GM21367 (cell line): ENCODE measurements around the gene LRRC55.

ENCODE experiments used
- ATAC-seq: cut with Tn5 transposase; IDR thresholded peaks from one replicate; pipeline ENCODE4 v1.9.1; 2021; ENCODE audit not compliant: unreplicated experiment

Gene LRRC55

DNA sequence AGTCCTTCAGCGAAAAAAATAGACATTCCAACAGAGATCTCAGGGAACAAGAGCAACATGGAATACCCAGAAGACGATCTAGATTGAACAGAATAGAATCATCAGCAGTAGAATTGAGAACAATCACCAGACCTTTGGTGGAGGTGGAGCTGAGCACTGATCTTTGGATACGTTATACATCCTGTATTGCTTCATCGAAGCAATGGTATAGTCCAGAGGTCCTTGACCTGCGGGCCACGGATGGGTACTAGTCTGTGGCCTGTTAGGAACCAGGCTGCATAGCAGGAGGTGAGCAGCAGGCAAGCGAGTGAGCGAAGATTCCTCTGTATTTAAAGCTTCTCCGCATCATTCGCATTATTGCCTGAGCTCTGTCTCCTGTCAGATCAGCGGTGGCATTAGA, 17.6 kb downstream of the LRRC55 start:
- no peak for ATAC-seq

DNA sequence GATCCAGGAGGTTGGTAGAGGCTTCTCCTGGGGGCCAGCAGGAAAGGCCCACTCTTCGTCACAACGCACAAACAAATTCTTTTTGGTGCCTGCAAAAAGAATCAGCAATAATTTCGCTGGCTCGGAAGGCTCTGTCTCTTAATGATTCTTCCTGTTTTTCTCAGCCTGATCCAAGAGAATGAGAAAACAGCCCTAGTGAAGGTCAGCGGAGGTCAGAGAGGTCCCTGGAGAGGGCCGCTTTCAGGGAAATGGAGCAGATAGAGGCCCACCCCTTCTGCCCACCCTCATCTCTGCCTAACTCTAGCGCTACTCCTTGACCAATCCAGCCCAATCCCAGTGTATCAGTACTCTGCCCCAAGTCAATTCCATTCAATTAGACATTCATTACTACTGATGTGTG, 19.2 kb downstream of the LRRC55 start:
- ATAC-seq: no peak

GRCh38 chr11:57202281-57202680, 20.5 kb downstream of the LRRC55 start:
- ATAC-seq: no peak

GRCh38 chr11:57203359-57203758, 21.6 kb downstream of the LRRC55 start:
- ATAC-seq: no peak

- no peak for ATAC-seq
These were observed 22.2 kb downstream of the LRRC55 start for GRCh38 chr11:57203882-57204480.

GRCh38 chr11:57205041-57205641, 23.4 kb downstream of the LRRC55 start:
- ATAC-seq: no peak

- ATAC-seq: no peak
These were observed 25.4 kb downstream of the LRRC55 start for GRCh38 chr11:57207168-57207567.

- ATAC-seq: no peak
These were observed 29.0 kb downstream of the LRRC55 start for GRCh38 chr11:57210781-57211180.

DNA sequence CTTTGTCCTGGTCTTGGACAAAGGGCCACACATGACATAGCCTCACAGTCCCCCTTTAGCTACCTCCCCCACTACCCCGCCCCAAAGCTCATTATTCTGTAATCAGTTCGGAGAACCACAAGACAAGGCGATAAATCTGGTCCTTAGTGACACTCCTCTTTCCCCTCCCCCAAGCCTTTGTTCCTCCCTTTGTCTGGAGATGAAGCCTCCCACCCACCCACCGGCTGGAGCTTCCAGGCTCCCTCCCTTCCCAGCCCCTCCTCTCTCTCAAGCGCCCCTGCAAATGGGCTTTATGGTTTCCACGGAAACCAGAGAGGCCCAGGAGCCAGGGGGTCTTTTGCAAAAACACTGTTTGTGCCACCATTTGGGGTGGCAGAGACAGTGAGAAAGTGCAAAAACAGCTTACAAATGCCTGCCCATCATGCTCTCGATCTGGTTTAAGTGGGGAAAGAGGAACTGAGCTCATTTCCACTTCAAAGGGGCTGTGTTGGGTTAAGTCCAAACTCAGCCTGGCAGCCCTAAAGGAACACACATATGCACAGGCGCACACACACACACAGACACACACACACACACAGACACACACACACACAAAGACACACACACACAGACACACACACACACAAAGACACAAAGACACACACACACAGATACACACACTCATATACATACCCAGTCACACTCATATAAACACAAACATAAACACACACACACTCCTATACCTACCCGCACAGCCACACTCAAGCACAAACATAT, 31.8 kb downstream of the LRRC55 start:
- ATAC-seq: no peak

DNA sequence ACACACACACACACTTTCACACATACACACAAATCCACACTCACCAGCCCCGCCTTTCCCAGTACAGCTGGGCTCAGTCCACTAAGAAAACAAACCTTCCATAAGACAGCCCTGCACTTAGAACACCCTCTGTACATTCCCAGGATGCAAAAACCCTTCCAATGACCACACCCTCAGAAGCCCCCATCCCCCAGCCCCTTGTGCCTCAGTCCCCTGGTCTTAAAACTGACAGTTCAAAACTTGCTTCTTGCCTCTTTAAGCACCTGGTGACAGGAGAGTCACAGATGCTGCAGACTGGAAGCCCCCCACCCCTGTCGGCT, 32.3 kb downstream of the LRRC55 start:
- no peak for ATAC-seq

GRCh38 chr11:57214494-57214893, 32.7 kb downstream of the LRRC55 start:
- no peak for ATAC-seq

GRCh38 chr11:57216463-57216862, 34.7 kb downstream of the LRRC55 start:
- ATAC-seq: no peak

GRCh38 chr11:57217053-57217452, 35.3 kb downstream of the LRRC55 start:
- no peak for ATAC-seq

DNA sequence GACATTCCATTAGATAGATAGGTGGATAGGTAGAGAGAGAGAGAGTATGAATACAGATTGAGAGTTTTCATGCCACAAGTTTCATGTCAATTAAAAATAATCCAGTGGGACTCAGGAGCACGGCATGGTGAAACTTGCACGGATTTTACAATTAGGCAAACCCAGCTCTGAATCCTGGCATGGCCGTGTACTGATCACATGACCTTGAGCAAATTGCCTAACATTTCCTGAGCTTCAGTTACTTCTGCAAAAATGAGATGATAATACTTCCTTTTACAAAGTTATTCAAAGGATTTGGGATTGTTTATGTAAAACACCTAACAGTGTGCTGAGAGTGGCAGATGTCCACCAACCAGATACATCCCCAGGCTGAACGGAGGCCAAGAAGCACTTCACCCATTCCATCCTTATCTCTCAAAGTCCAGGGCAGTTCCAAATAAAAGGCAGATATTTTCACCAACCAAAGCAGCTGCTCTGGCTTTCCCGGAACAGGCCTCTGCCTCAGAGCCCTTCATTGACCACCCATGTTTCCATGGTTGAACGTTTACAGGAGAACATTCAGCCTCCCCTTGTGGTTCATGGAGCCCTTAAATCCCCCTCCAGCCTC, 37.4 kb downstream of the LRRC55 start:
- no peak for ATAC-seq

- ATAC-seq: no peak
These were observed 40.5 kb downstream of the LRRC55 start for GRCh38 chr11:57222239-57222638.

DNA sequence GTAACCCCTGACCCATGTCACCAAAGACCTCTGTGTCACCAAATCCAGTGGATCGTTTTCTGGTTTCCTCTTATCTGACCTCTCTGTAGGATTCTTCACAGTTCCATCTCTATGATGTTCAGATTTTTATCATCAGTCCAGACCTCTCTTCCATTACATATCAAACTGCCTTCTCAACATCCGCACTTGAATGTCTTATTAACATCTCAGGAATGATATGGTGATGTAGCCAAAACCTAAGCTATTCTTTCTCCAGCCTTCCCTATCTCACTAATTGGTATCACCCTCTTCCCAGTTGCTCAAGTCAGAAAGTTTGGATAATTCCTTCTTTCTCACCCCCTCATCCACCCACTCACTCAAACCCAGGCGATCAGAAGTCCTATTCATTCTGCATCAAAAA, 41.8 kb downstream of the LRRC55 start:
- ATAC-seq: no peak

- no peak for ATAC-seq
These were observed 42.4 kb downstream of the LRRC55 start for GRCh38 chr11:57224128-57224527.

- ATAC-seq: no peak
These were observed 42.8 kb downstream of the LRRC55 start for GRCh38 chr11:57224537-57224936.

GRCh38 chr11:57228600-57228999, 46.8 kb downstream of the LRRC55 start:
- ATAC-seq: no peak

GRCh38 chr11:57230316-57230715, 48.6 kb downstream of the LRRC55 start:
- ATAC-seq: no peak

DNA sequence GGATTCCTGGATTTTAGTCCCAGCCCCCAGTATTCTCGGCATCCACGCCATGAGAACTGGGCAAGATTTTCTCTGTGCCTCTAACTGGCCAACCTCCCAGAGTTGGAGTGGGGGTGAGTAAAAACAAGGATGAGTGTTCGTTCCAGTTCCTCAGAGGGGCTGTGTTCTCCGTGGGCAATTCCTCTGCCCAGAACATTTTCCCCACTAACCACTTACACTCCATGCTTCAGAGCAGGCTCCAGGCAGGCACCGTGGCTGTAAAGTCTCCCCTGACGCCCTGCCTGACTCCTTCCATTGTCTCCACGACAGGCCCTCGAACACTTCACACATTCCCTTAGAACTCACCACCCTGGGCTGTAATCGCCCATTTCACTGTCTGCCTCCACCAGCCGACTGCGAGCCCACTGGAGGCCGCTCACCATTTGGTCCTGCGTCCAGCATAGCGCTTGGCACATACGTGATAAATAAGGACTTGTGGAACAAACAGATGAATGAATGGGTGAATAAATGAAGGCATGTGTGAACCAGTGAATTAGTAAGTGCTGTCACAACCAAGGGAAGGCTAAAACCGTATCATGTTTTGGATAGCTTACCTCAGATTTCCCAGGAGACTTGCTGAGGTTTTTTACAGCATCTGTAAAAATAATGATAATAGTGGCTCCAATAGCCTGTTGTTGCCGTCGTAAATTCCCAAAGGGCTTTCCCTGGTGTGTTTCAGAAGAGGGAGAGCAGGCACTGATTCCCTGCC, 49.2 kb downstream of the LRRC55 start:
- ATAC-seq: no peak
